ENCODE data around the gene CEP85L.

DNA sequence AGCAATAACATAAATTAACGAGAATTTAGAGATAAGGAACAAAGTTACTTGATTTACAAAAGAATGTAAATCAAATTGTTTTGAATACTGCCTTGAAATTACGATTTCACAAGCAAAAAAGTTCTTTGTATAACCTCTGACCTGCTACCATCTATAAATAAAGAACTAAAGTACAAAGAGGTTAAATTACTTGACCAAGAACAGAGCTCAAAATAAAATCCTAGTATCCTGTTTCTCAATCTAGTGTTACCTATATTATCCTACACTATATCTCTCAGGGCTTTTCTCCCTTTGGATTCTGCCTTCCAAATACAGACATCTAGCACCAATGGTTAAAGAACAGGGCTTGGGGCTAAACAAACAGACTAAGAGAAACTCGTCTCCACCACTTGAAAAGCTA lies 59.5 kb downstream of the CEP85L start:
- TF ChIP-seq CTCF (conservative IDR thresholded peaks at IDR 0.05; ENCODE audit: low read length) (no peak), EZH2phosphoT487 (IDR thresholded peaks at IDR 0.05; ENCODE audit: borderline replicate concordance, low read depth, low read length) (no peak)

All from OCI-LY7 (cell line).